ENCODE results near the gene CDK5R2.

The CDK5R2 gene

GRCh38 chr2:219001577-219002394 lies 42.3 kb downstream of the CDK5R2 start:
- DNase-seq (ENCODE audit: extremely low read depth in 1 of 2, low read depth in 1 of 2) = no peak

- peak in 1 of 2 donors; percentile 39 for DNase-seq (ENCODE audit: extremely low read depth in 1 of 2, low read depth in 1 of 2)
Observed at GRCh38 chr2:219002395-219003266, 43.2 kb downstream of the CDK5R2 start.

GRCh38 chr2:219003267-219003634 lies 43.8 kb downstream of the CDK5R2 start:
- no peak for DNase-seq (ENCODE audit: extremely low read depth in 1 of 2, low read depth in 1 of 2)

- DNase-seq (ENCODE audit: extremely low read depth in 1 of 2, low read depth in 1 of 2) = no peak
Observed at GRCh38 chr2:219003979-219004378, 44.5 kb downstream of the CDK5R2 start.

- DNase-seq (ENCODE audit: extremely low read depth in 1 of 2, low read depth in 1 of 2) = no peak
Observed at GRCh38 chr2:219009294-219009693, 49.8 kb downstream of the CDK5R2 start.

GRCh38 chr2:219010162-219010756 lies 50.8 kb downstream of the CDK5R2 start:
- no peak for DNase-seq (ENCODE audit: extremely low read depth in 1 of 2, low read depth in 1 of 2)

GRCh38 chr2:219010873-219011272 lies 51.4 kb downstream of the CDK5R2 start:
- DNase-seq (ENCODE audit: extremely low read depth in 1 of 2, low read depth in 1 of 2) = no peak

Data from stimulated activated CD8-positive, alpha-beta memory T cell treated with anti-CD3 and anti-CD28 coated beads, Interleukin-7, amount 100 ng/mL, for 48 hours (primary cell).